ENCODE results near the gene BRME1.
A peak's percentile ranks its signal among the peaks of the same experiment; 100 is the strongest.

The BRME1 gene

DNA sequence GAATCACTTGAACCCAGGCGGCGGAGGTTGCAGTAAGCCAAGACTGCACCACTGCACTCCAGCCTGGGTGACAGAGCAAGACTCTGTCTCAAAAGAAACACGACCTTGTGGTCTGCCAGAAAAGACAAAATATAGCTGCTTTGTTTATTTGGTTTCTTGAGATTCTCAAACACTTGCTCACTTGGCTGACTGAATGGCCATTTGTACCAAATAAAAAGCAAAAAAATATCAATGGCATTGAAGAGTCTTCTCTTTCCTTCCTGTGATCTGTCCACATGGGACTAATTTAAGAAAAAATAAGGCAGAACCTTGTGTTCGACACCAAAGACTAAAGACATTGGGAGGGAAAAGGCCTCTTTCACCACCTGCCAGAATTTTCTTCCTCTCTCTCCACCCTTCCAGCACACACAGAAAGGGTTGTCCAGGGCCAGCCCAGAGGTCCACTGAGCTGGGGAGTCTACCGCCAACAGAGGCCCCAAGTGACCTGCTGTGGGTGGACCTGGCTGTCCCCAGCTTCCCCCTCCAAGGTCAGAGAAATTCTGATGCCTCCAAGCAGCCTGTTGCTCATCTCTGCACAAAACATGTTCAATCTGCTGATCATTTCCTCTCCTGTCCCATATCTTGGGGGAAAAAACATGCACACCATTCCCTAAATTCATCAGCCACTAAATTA is 5.9 kb downstream of the BRME1 start:
- no peaks in the 10 kb centered on the region for H3K4me1 ChIP-seq (ENCODE audit: control insufficient read depth, insufficient read depth, low read length)
- no peak overlapping the region for H3K4me3 ChIP-seq (ENCODE audit: low read length)
- no peaks in the 10 kb centered on the region for H3K9me3 ChIP-seq (ENCODE audit: control insufficient read depth, low read length)
- H3K9ac ChIP-seq (ENCODE audit: low read length): no peak overlapping the region
- H3K36me3 ChIP-seq (ENCODE audit: control insufficient read depth, insufficient read depth, low read length): no peaks in the 10 kb centered on the region
- no peaks in the 10 kb centered on the region for H3K27me3 ChIP-seq (ENCODE audit: control insufficient read depth, insufficient read depth, low read length)

GRCh38 chr19:13899393-13899792 is 6.5 kb downstream of the BRME1 start:
- H3K4me3 ChIP-seq (ENCODE audit: low read length): no peak overlapping the region
- H3K27me3 ChIP-seq (ENCODE audit: control insufficient read depth, insufficient read depth, low read length): no peaks in the 10 kb centered on the region
- H3K4me1 ChIP-seq (ENCODE audit: control insufficient read depth, insufficient read depth, low read length): no peaks in the 10 kb centered on the region
- no peaks in the 10 kb centered on the region for H3K36me3 ChIP-seq (ENCODE audit: control insufficient read depth, insufficient read depth, low read length)
- H3K9ac ChIP-seq (ENCODE audit: low read length): no peak overlapping the region
- H3K9me3 ChIP-seq (ENCODE audit: control insufficient read depth, low read length): no peaks in the 10 kb centered on the region

- H3K9ac ChIP-seq (ENCODE audit: low read length): no peak overlapping the region
- H3K4me3 ChIP-seq (ENCODE audit: low read length): no peak overlapping the region
- no peaks in the 10 kb centered on the region for H3K4me1 ChIP-seq (ENCODE audit: control insufficient read depth, insufficient read depth, low read length)
- H3K36me3 ChIP-seq (ENCODE audit: control insufficient read depth, insufficient read depth, low read length): no peaks in the 10 kb centered on the region
- H3K27me3 ChIP-seq (ENCODE audit: control insufficient read depth, insufficient read depth, low read length): no peaks in the 10 kb centered on the region
- no peaks in the 10 kb centered on the region for H3K9me3 ChIP-seq (ENCODE audit: control insufficient read depth, low read length)
Observed at GRCh38 chr19:13896227-13896626, 9.7 kb downstream of the BRME1 start.

DNA sequence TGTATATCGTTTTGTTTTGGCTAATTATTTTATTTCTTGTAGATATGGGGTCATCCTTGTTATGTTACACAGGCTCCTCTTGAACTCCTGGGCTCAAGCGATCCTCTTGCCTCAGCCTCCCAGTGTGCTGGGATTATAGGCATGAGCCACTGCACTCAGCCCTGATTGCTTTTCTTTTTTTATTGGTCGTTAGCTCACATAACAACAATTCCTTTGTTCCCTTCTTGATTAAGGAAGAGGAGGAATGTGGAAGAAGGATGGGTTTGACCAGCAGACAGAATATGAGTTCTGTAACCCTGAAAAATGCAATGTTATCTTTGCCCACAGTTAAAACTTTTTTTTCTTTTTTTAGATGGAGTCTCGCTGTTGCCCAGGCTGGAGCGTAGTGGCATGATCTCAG is 11.4 kb downstream of the BRME1 start:
- H3K4me3 ChIP-seq (ENCODE audit: low read length): no peak overlapping the region
- H3K4me1 ChIP-seq (ENCODE audit: control insufficient read depth, insufficient read depth, low read length): no peaks in the 10 kb centered on the region
- no peaks in the 10 kb centered on the region for H3K27me3 ChIP-seq (ENCODE audit: control insufficient read depth, insufficient read depth, low read length)
- H3K9me3 ChIP-seq (ENCODE audit: control insufficient read depth, low read length): no peaks in the 10 kb centered on the region
- H3K9ac ChIP-seq (ENCODE audit: low read length): no peak overlapping the region
- no peaks in the 10 kb centered on the region for H3K36me3 ChIP-seq (ENCODE audit: control insufficient read depth, insufficient read depth, low read length)

- no peaks in the 10 kb centered on the region for H3K9me3 ChIP-seq (ENCODE audit: control insufficient read depth, low read length)
- H3K4me1 ChIP-seq (ENCODE audit: control insufficient read depth, insufficient read depth, low read length): peaks cover 12% of the 10 kb centered on the region
- H3K27me3 ChIP-seq (ENCODE audit: control insufficient read depth, insufficient read depth, low read length): no peaks in the 10 kb centered on the region
- H3K4me3 ChIP-seq (ENCODE audit: low read length): no peak overlapping the region
- no peaks in the 10 kb centered on the region for H3K36me3 ChIP-seq (ENCODE audit: control insufficient read depth, insufficient read depth, low read length)
- H3K9ac ChIP-seq (ENCODE audit: low read length): no peak overlapping the region
Observed at GRCh38 chr19:13892870-13893269, 13.0 kb downstream of the BRME1 start.

DNA sequence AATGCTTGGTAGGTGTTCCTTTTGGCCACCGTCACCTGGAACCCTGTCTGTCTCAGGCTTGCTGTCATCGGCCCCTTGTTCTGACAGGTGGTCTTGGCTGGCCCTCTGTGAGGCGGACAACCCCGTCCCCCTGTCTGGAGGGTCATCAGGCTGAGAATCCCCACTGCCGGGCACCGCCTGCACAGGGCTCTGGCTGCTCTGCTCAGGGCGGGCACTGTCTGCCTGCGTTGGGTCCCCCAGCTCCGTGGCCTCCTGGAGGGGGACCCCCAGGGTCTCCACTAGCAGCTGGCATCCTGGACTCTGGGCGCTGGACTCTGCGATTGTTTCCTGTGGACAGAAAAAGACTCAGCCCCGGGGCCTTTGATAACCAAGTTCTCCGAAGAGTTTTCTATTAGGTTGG is 15.8 kb downstream of the BRME1 start:
- H3K9me3 ChIP-seq (ENCODE audit: control insufficient read depth, low read length): no peaks in the 10 kb centered on the region
- H3K4me3 ChIP-seq (ENCODE audit: low read length): no peak overlapping the region
- no peaks in the 10 kb centered on the region for H3K27me3 ChIP-seq (ENCODE audit: control insufficient read depth, insufficient read depth, low read length)
- H3K4me1 ChIP-seq (ENCODE audit: control insufficient read depth, insufficient read depth, low read length): peaks cover 39% of the 10 kb centered on the region
- H3K36me3 ChIP-seq (ENCODE audit: control insufficient read depth, insufficient read depth, low read length): no peaks in the 10 kb centered on the region
- H3K9ac ChIP-seq (ENCODE audit: low read length): no peak overlapping the region

DNA sequence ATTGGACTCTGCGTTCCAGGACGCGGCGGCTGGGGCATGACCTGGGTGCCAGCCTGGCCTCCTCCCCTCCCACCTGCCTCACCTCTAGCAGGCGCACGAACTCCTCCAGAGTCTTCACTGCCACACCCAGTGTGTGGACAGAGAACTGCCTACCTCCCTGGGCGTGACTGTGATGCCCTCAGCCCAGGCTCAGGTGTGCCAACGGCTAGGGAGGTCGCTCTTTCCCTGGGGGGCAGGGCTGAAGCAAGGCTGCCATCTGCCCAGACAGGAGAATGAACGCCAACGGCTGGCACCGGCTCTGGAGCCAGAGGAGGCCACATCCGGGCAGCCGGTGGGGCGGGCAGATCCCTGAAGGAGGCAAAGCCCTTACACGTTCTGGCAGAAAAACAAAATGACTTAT is 17.6 kb downstream of the BRME1 start:
- Histone ChIP-seq H3K4me1 (ENCODE audit: control insufficient read depth, insufficient read depth, low read length) (peaks cover 55% of the 10 kb centered on the region), H3K9me3 (ENCODE audit: control insufficient read depth, low read length) (no peaks in the 10 kb centered on the region), H3K9ac (ENCODE audit: low read length) (peak overlapping the region; percentile 28), H3K36me3 (ENCODE audit: control insufficient read depth, insufficient read depth, low read length) (no peaks in the 10 kb centered on the region), H3K27me3 (ENCODE audit: control insufficient read depth, insufficient read depth, low read length) (no peaks in the 10 kb centered on the region), H3K4me3 (ENCODE audit: low read length) (no peak overlapping the region)

DNA sequence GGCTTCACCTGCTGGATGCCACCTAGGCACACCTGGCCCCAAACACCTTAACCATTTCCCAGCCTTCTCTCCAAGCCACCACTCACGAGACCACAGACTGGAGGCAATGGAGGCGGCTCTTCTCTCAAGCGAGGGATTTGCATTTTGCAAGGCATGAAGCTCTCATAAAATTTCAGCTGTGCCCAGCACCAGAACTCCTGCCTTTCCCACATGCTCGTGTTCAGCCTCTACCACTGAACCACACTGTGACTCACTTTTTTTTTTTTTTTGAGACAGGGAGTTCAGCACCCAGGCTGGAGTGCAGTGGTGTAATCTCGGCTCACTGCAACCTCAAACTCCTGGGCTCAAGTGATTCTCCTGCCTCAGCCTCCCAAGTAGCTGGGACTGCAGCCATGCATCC is 18.4 kb downstream of the BRME1 start:
- Histone ChIP-seq H3K36me3 (ENCODE audit: control insufficient read depth, insufficient read depth, low read length) (no peaks in the 10 kb centered on the region), H3K9ac (ENCODE audit: low read length) (peak overlapping the region; percentile 18), H3K27me3 (ENCODE audit: control insufficient read depth, insufficient read depth, low read length) (no peaks in the 10 kb centered on the region), H3K9me3 (ENCODE audit: control insufficient read depth, low read length) (no peaks in the 10 kb centered on the region), H3K4me1 (ENCODE audit: control insufficient read depth, insufficient read depth, low read length) (peaks cover 60% of the 10 kb centered on the region), H3K4me3 (ENCODE audit: low read length) (no peak overlapping the region)

DNA sequence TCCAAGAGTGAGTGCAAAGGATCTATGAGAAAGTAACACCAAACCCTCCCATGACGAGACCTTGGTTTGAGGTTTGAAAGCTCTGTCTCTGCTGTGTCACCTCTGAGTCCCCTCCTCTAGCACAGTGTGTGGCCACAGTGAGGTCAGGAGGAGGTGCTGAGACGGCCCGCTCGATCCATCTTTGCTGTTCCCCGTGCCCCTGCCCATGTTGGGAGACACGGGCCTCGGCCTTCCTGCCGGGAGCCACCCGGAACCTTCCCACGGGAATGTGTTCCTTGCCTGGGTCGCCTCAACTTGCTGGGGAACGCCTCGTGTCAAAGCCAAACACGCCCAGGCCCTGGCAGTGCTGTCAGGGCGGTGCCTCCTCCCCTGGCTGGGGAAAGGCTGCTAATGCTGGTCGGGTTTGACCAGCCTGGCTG is 18.9 kb downstream of the BRME1 start:
- Histone ChIP-seq H3K36me3 (ENCODE audit: control insufficient read depth, insufficient read depth, low read length) (no peaks in the 10 kb centered on the region), H3K4me3 (ENCODE audit: low read length) (no peak overlapping the region), H3K9ac (ENCODE audit: low read length) (peak overlapping the region; percentile 18), H3K4me1 (ENCODE audit: control insufficient read depth, insufficient read depth, low read length) (peaks cover 65% of the 10 kb centered on the region), H3K9me3 (ENCODE audit: control insufficient read depth, low read length) (no peaks in the 10 kb centered on the region), H3K27me3 (ENCODE audit: control insufficient read depth, insufficient read depth, low read length) (no peaks in the 10 kb centered on the region)

- Histone ChIP-seq H3K4me1 (ENCODE audit: control insufficient read depth, insufficient read depth, low read length) (peaks cover 76% of the 10 kb centered on the region), H3K4me3 (ENCODE audit: low read length) (peak overlapping the region; percentile 27)
Observed at GRCh38 chr19:13885826-13886365, 20.0 kb downstream of the BRME1 start.

GRCh38 chr19:13884726-13885591 is 21.0 kb downstream of the BRME1 start:
- H3K36me3 ChIP-seq (ENCODE audit: control insufficient read depth, insufficient read depth, low read length): no peaks in the 10 kb centered on the region
- no peaks in the 10 kb centered on the region for H3K9me3 ChIP-seq (ENCODE audit: control insufficient read depth, low read length)
- H3K4me3 ChIP-seq (ENCODE audit: low read length): peak overlapping the region; percentile 27

More at GRCh38 chr19:13885826-13886365, 20.0 kb downstream of the BRME1 start:
- Histone ChIP-seq H3K9ac (ENCODE audit: low read length) (peak overlapping the region; percentile 83), H3K36me3 (ENCODE audit: control insufficient read depth, insufficient read depth, low read length) (no peaks in the 10 kb centered on the region), H3K9me3 (ENCODE audit: control insufficient read depth, low read length) (no peaks in the 10 kb centered on the region), H3K27me3 (ENCODE audit: control insufficient read depth, insufficient read depth, low read length) (no peaks in the 10 kb centered on the region)

GRCh38 chr19:13883516-13884064 is 22.3 kb downstream of the BRME1 start:
- no peaks in the 10 kb centered on the region for H3K36me3 ChIP-seq (ENCODE audit: control insufficient read depth, insufficient read depth, low read length)
- H3K4me3 ChIP-seq (ENCODE audit: low read length): no peak overlapping the region
- no peaks in the 10 kb centered on the region for H3K27me3 ChIP-seq (ENCODE audit: control insufficient read depth, insufficient read depth, low read length)
- H3K9me3 ChIP-seq (ENCODE audit: control insufficient read depth, low read length): no peaks in the 10 kb centered on the region
- no peak overlapping the region for H3K9ac ChIP-seq (ENCODE audit: low read length)
- peaks cover 83% of the 10 kb centered on the region for H3K4me1 ChIP-seq (ENCODE audit: control insufficient read depth, insufficient read depth, low read length)

More at GRCh38 chr19:13884726-13885591, 21.0 kb downstream of the BRME1 start:
- Histone ChIP-seq H3K27me3 (ENCODE audit: control insufficient read depth, insufficient read depth, low read length) (no peaks in the 10 kb centered on the region), H3K9ac (ENCODE audit: low read length) (peak overlapping the region; percentile 83), H3K4me1 (ENCODE audit: control insufficient read depth, insufficient read depth, low read length) (peaks cover 85% of the 10 kb centered on the region)
